GM12878 (cell line): ENCODE results near the gene DHX32. TPM values are rescaled to one million over a fixed set of nuclear protein-coding genes. Genes with fewer than 3 reads are reported as not detected.

Experiments
- ATAC-seq: fragments of 200-7000 bp; cut with Tn5 transposase; 3 replicates; pipeline ENCODE4 v1.9.1; 2020; ENCODE audit warnings: mild to moderate bottlenecking, moderate library complexity
- BruUV-seq: library from RNA; stranded (reverse); fragments of 400-500 nt; replicated peaks from 2 replicates; lab custom pipeline; 2021; lab: Mats Ljungman, UMichigan
- CTCF ChIA-PET: fragments of 300-600 bp; sonication (Branson Sonifier 250); formaldehyde crosslinking; extraction: SDS; loops from one replicate; lab custom pipeline; 2021; ENCODE audit warnings: inconsistent platforms; lab: Yijun Ruan, JAX
- POLR2A ChIA-PET: fragments of 350-600 bp; formaldehyde crosslinking; extraction: SDS; loops from one replicate; lab custom pipeline; 2021; ENCODE audit warnings: inconsistent platforms; lab: Charles Lee
- RAD21 ChIA-PET: fragments of 300-600 bp; sonication (Branson Sonifier 250); formaldehyde crosslinking; loops from one replicate; lab custom pipeline; 2023; ENCODE audit warnings: antibody characterized with exemption; ENCODE audit not compliant: unreplicated experiment; lab: Charles Lee
- SMC1A ChIA-PET: fragments of 300-600 bp; sonication (Branson Sonifier 250); formaldehyde crosslinking; loops from one replicate; lab custom pipeline; 2023; ENCODE audit not compliant: unreplicated experiment, uncharacterized antibody; lab: Charles Lee
- DNase-seq: peaks from one replicate; pipeline ENCODE4 v3.0.0-alpha.2; 2011; ENCODE audit warnings: low read depth, low spot score
- FAIRE-seq: peaks from 3 replicates; lab custom pipeline; 2011; peaks lifted over from hg19 to GRCh38; lab: Jason Lieb, UNC
- H2AFZ ChIP-seq: 2 replicates; pipeline ENCODE4 v1.6.0; 2011; ENCODE audit warnings: low read depth, low read length, control low read depth; ENCODE audit not compliant: control insufficient read depth
- H3K27ac ChIP-seq: 2 replicates; pipeline ENCODE4 v1.5.1; 2011; ENCODE audit warnings: control low read depth; ENCODE audit not compliant: control insufficient read depth, insufficient read depth
- H3K27me3 ChIP-seq, 2 experiments: replicated peaks in 1 of 2; 2 replicates each; pipeline versions ENCODE4 v1.6.0 to v1.6.1; 2011; ENCODE audit warnings: low read length in 1 of 2; ENCODE audit not compliant: control insufficient read depth in 2 of 2, insufficient read depth in 2 of 2
- H3K36me3 ChIP-seq, 2 experiments: 2 replicates each; pipeline ENCODE4 v1.5.1; 2011; ENCODE audit warnings: low read length in 1 of 2; ENCODE audit not compliant: control insufficient read depth in 2 of 2, insufficient read depth in 2 of 2
- H3K4me1 ChIP-seq: 2 replicates; pipeline ENCODE4 v1.6.1; 2011; ENCODE audit warnings: mild to moderate bottlenecking, low read length, moderate library complexity, mixed read lengths; ENCODE audit not compliant: control insufficient read depth, insufficient read depth
- H3K4me2 ChIP-seq: 2 replicates; pipeline ENCODE4 v1.6.0; 2011; ENCODE audit warnings: control low read depth; ENCODE audit not compliant: control insufficient read depth, insufficient read depth
- H3K4me3 ChIP-seq: fragments of 200-600 bp; sonication (generic); 2 replicates; pipeline ENCODE4 v1.5.1; 2016
- H3K79me2 ChIP-seq: 2 replicates; pipeline ENCODE4 v1.6.0; 2011; ENCODE audit warnings: low read length; ENCODE audit not compliant: control insufficient read depth, insufficient read depth
- H3K9ac ChIP-seq: 2 replicates; pipeline ENCODE4 v1.8.0; 2011; ENCODE audit warnings: low read length, control low read depth, mixed read lengths; ENCODE audit not compliant: control insufficient read depth, insufficient read depth
- H3K9me3 ChIP-seq: replicated peaks from 3 replicates; pipeline ENCODE4 v1.5.1; 2011; ENCODE audit warnings: mild to moderate bottlenecking, low read length; ENCODE audit not compliant: control insufficient read depth, insufficient read depth
- H4K20me1 ChIP-seq: 2 replicates; pipeline ENCODE4 v1.6.0; 2011; ENCODE audit not compliant: control insufficient read depth, insufficient read depth
- EZH2 ChIP-seq: IDR thresholded peaks from 2 replicates; pipeline ENCODE4 v1.6.1; 2012; ENCODE audit warnings: low read depth, mild to moderate bottlenecking, control low read depth, inconsistent platforms, low read length, borderline replicate concordance; ENCODE audit not compliant: control insufficient read depth
- FOXK2 ChIP-seq: fragments of 450-650 bp; IDR thresholded peaks from 2 replicates; pipeline ENCODE4 v1.6.1; 2017; ENCODE audit warnings: mild to moderate bottlenecking, moderate library complexity
- HDAC2 ChIP-seq: fragments of 200-600 bp; sonication (generic); IDR thresholded peaks from 2 replicates; pipeline ENCODE4 v1.6.1; 2017
- MAX ChIP-seq: IDR thresholded peaks from 2 replicates; pipeline ENCODE4 v1.6.1; 2012; ENCODE audit warnings: low read depth, low read length, improper control_type of control experiment
- MYB ChIP-seq: fragments of 150-350 bp; IDR thresholded peaks from 2 replicates; pipeline ENCODE4 v1.6.1; 2014; ENCODE audit warnings: mild to moderate bottlenecking, low read depth, low read length, borderline replicate concordance
- RELA ChIP-seq: fragments of 450-650 bp; IDR thresholded peaks from 2 replicates; pipeline ENCODE4 v1.8.0; 2014; ENCODE audit warnings: borderline replicate concordance; ENCODE audit not compliant: partially characterized antibody
- SRF ChIP-seq, 2 experiments: IDR thresholded peaks; 2 replicates each; pipeline ENCODE4 v1.6.1; 2011; ENCODE audit warnings: low read depth in 2 of 2, low read length in 2 of 2, mild to moderate bottlenecking in 1 of 2, moderate library complexity in 1 of 2
- WGBS: methylation state at CpG from one replicate; pipeline ENCODE4 v1.1.6; 2016; ENCODE audit warnings: low lambda C conversion rate; ENCODE audit not compliant: insufficient replicate concordance, insufficient coverage; ENCODE audit errors: missing lambda C conversion rate; 5-methylcytosine and 5-hydroxymethylcytosine counted together
- in situ Hi-C: fragments of 300-500 bp; cut with MboI; formaldehyde crosslinking; loops from 9 replicates; pipeline ENCODE4 v1.14.3; 2018; ENCODE audit warnings: mixed read lengths
- intact Hi-C: fragments of 100-400 bp; cut with micrococcal nuclease; formaldehyde crosslinking; loops from one replicate; pipeline ENCODE4 v1.14.2; 2022; ENCODE audit not compliant: unreplicated experiment
- polyA plus RNA-seq, 11 experiments: library from polyadenylated mRNA; depleted of rRNA in 4 of 11; unstranded in 6 of 11; stranded (reverse) in 5 of 11; fragments of >200 nt; fragmentation: Nextera tagmentation in 4 of 11; fragmentation: Illumina TruSeq in 1 of 11; extraction: Ambion mirVana in 4 of 11; extraction: Trizol in 1 of 11; gene quantifications; 1 replicate in 1 of 11; 2 replicates in 10 of 11; pipeline versions ENCODE4 v1.2.1 to v1.2.3, GENCODE V29; 2011 to 2016; ENCODE audit warnings: inconsistent platforms in 2 of 11, missing spikeins in 2 of 11, low read depth in 1 of 11
- total RNA-seq, 4 experiments: library from RNA; depleted of rRNA in 3 of 4; stranded (reverse); fragments of >200 nt in 3 of 4; fragmentation: Illumina TruSeq in 1 of 4; extraction: Trizol in 1 of 4; gene quantifications; 2 replicates each; pipeline versions ENCODE4 v1.2.1 to v1.2.3, GENCODE V29; 2013 to 2021
- TF ChIP-seq, protein P1 (sequence below): IDR thresholded peaks from 2 replicates; pipeline ENCODE4 v1.6.1; 2012; ENCODE audit warnings: mild to moderate bottlenecking, low read depth, low read length

DHX32 gene
- total and polyA plus RNA-seq, 10 of the 15 experiments (the other 5 are each of a cell fraction or from before 2014, with no cell fraction given): 5.4 to 21.0 (median 16.0) TPM

- BruUV-seq: no TSS peak
- CTCF ChIA-PET: no interaction called here
- Histone ChIP-seq H3K9ac (no peak overlapping the region), H3K4me2 (no peak overlapping the region), H4K20me1 (no peaks in the 10 kb centered on the region), H3K79me2 (no peaks in the 10 kb centered on the region), H3K27me3 (no peaks in the 10 kb centered on the region), H3K27ac (no peak overlapping the region), H3K36me3 (no peaks in the 10 kb centered on the region), H3K9me3 (no peaks in the 10 kb centered on the region), H2AFZ (no peak overlapping the region), H3K4me3 (no peak overlapping the region), H3K4me1 (no peaks in the 10 kb centered on the region)
- no peak for FAIRE-seq
- SMC1A ChIA-PET: no interaction called here
- in situ Hi-C loops (no loop called here), intact Hi-C loops (no loop called here)
- ATAC-seq: no peak
- no peak for DNase-seq
- TF ChIP-seq EZH2: no peak
- TF ChIP-seq FOXK2: no peak
- no peak for TF ChIP-seq MAX
- no peak for TF ChIP-seq HDAC2
- no peak for TF ChIP-seq SRF (IDR thresholded peaks at IDR 0.05; ENCODE audit: low read depth in 2 of 2, low read length in 2 of 2)
- TF ChIP-seq RELA: no peak
- no peak for TF ChIP-seq MYB
- TF ChIP-seq, protein P1, sequence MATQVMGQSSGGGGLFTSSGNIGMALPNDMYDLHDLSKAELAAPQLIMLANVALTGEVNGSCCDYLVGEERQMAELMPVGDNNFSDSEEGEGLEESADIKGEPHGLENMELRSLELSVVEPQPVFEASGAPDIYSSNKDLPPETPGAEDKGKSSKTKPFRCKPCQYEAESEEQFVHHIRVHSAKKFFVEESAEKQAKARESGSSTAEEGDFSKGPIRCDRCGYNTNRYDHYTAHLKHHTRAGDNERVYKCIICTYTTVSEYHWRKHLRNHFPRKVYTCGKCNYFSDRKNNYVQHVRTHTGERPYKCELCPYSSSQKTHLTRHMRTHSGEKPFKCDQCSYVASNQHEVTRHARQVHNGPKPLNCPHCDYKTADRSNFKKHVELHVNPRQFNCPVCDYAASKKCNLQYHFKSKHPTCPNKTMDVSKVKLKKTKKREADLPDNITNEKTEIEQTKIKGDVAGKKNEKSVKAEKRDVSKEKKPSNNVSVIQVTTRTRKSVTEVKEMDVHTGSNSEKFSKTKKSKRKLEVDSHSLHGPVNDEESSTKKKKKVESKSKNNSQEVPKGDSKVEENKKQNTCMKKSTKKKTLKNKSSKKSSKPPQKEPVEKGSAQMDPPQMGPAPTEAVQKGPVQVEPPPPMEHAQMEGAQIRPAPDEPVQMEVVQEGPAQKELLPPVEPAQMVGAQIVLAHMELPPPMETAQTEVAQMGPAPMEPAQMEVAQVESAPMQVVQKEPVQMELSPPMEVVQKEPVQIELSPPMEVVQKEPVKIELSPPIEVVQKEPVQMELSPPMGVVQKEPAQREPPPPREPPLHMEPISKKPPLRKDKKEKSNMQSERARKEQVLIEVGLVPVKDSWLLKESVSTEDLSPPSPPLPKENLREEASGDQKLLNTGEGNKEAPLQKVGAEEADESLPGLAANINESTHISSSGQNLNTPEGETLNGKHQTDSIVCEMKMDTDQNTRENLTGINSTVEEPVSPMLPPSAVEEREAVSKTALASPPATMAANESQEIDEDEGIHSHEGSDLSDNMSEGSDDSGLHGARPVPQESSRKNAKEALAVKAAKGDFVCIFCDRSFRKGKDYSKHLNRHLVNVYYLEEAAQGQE: no peak
- POLR2A ChIA-PET: no interaction called here
- RAD21 ChIA-PET: no interaction called here
- 21% methylated on average over 4 of the region's 4 CpGs for WGBS
Observed at GRCh38 chr10:125911990-125912389, 30.9 kb upstream of the DHX32 start.
